COLO668 (cell line): Measurements from ENCODE around the gene SEMA3A.
"Not testable (repeated sequence)": the region's sequence is repeated elsewhere in the genome, so short reads cannot be mapped to it uniquely, and the experiment has no call there.

ENCODE experiments used
- DNase-seq: peaks from one replicate; lab custom pipeline; 2025; ENCODE audit not compliant: unreplicated experiment; lab: John Stamatoyannopoulos, UW

The SEMA3A gene

GRCh38 chr7:84194484-84195271 lies at the start of gene SEMA3A:
TSS of gene SEMA3A (minus strand) at chr7:84194789. CDS start at chr7:84194586, 203 bp downstream.
- no peak for DNase-seq

- not testable (repeated sequence) for DNase-seq
Observed at GRCh38 chr7:84243037-84243436, 48.4 kb upstream of the SEMA3A start.

- DNase-seq, result no peak
Observed at GRCh38 chr7:84238596-84238995, 44.0 kb upstream of the SEMA3A start.

GRCh38 chr7:84237533-84238173 lies 43.1 kb upstream of the SEMA3A start:
- DNase-seq, result no peak

GRCh38 chr7:84236398-84236797 lies 41.8 kb upstream of the SEMA3A start:
- DNase-seq, result no peak

GRCh38 chr7:84232646-84233045 lies 38.1 kb upstream of the SEMA3A start:
- DNase-seq, result no peak

GRCh38 chr7:84231157-84231556 lies 36.6 kb upstream of the SEMA3A start:
- no peak for DNase-seq

GRCh38 chr7:84230491-84230890 lies 35.9 kb upstream of the SEMA3A start:
- DNase-seq, result no peak

GRCh38 chr7:84228526-84228925 lies 33.9 kb upstream of the SEMA3A start:
- no peak for DNase-seq

GRCh38 chr7:84226759-84227158 lies 32.2 kb upstream of the SEMA3A start:
- DNase-seq, result no peak

- no peak for DNase-seq
Observed at GRCh38 chr7:84224505-84224904, 29.9 kb upstream of the SEMA3A start.

GRCh38 chr7:84219310-84219709 lies 24.7 kb upstream of the SEMA3A start:
- DNase-seq, result no peak

- DNase-seq, result no peak
Observed at GRCh38 chr7:84218681-84219080, 24.1 kb upstream of the SEMA3A start.

- DNase-seq, result no peak
Observed at GRCh38 chr7:84216472-84216871, 21.9 kb upstream of the SEMA3A start.

GRCh38 chr7:84214757-84215156 lies 20.2 kb upstream of the SEMA3A start:
- DNase-seq, result not testable (repeated sequence)

GRCh38 chr7:84210301-84210700 lies 15.7 kb upstream of the SEMA3A start:
- no peak for DNase-seq

GRCh38 chr7:84209006-84209405 lies 14.4 kb upstream of the SEMA3A start:
- DNase-seq, result no peak

- DNase-seq, result no peak
Observed at GRCh38 chr7:84207615-84208014, 13.0 kb upstream of the SEMA3A start.

GRCh38 chr7:84207025-84207424 lies 12.4 kb upstream of the SEMA3A start:
- DNase-seq, result no peak

GRCh38 chr7:84204655-84205054 lies 10.1 kb upstream of the SEMA3A start:
- DNase-seq, result no peak

GRCh38 chr7:84202855-84203254 lies 8.3 kb upstream of the SEMA3A start:
- no peak for DNase-seq

- DNase-seq, result no peak
Observed at GRCh38 chr7:84200859-84201258, 6.3 kb upstream of the SEMA3A start.

- no peak for DNase-seq
Observed at GRCh38 chr7:84199216-84199615, 4.6 kb upstream of the SEMA3A start.
